IPS-15b (cell line): ENCODE results near the gene MED7.

Experiments
- H3K27me3 ChIP-seq: one replicate; pipeline ENCODE4 v1.6.1; 2013; ENCODE audit warnings: low read length; ENCODE audit not compliant: control insufficient read depth, insufficient read depth
- H3K36me3 ChIP-seq: one replicate; pipeline ENCODE4 v1.6.1; 2013; ENCODE audit warnings: low read length; ENCODE audit not compliant: control insufficient read depth, insufficient read depth
- H3K4me1 ChIP-seq: one replicate; pipeline ENCODE4 v1.6.1; 2013; ENCODE audit warnings: mild to moderate bottlenecking, low read length; ENCODE audit not compliant: control insufficient read depth, insufficient read depth
- H3K4me3 ChIP-seq: one replicate; pipeline ENCODE4 v1.5.1; 2013; ENCODE audit warnings: low read depth, low read length
- H3K9ac ChIP-seq: one replicate; pipeline ENCODE4 v1.6.1; 2013; ENCODE audit warnings: low read depth, mild to moderate bottlenecking, low read length
- H3K9me3 ChIP-seq: one replicate; pipeline ENCODE4 v1.6.1; 2013; ENCODE audit warnings: mild to moderate bottlenecking, low read length; ENCODE audit not compliant: control insufficient read depth, insufficient read depth

The MED7 gene

GRCh38 chr5:157159209-157159751 lies 16.6 kb upstream of the MED7 start:
- no peak overlapping the region for H3K9ac ChIP-seq
- H3K27me3 ChIP-seq, result no peaks in the 10 kb centered on the region
- H3K9me3 ChIP-seq, result no peaks in the 10 kb centered on the region
- no peaks in the 10 kb centered on the region for H3K36me3 ChIP-seq
- H3K4me3 ChIP-seq, result no peak overlapping the region
- no peaks in the 10 kb centered on the region for H3K4me1 ChIP-seq

GRCh38 chr5:157157293-157157891 lies 14.7 kb upstream of the MED7 start:
- Histone ChIP-seq H3K9ac (no peak overlapping the region), H3K36me3 (no peaks in the 10 kb centered on the region), H3K4me1 (no peaks in the 10 kb centered on the region), H3K27me3 (no peaks in the 10 kb centered on the region), H3K4me3 (no peak overlapping the region), H3K9me3 (no peaks in the 10 kb centered on the region)

DNA sequence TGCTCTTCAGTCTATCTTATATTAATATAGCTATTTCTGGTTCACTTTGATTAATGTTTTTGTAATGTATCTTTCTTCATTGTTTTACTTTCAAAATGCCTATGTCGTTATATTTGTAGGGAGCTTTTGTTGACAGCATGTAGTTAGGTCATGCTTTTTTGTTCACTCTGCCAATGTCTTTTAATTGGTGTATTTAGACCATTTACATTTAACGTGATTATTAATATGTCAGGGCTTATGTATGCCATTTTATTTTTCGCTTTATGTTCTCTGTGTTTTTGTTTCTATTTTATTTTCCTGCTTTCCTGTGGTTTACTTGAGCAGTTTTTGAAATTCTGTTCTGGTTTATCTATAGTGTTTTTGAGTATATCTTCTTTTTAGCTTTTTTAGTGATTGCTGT lies 12.6 kb upstream of the MED7 start:
- Histone ChIP-seq H3K36me3 (no peaks in the 10 kb centered on the region), H3K4me1 (no peaks in the 10 kb centered on the region), H3K9ac (no peak overlapping the region), H3K9me3 (no peaks in the 10 kb centered on the region), H3K4me3 (no peak overlapping the region), H3K27me3 (no peaks in the 10 kb centered on the region)

DNA sequence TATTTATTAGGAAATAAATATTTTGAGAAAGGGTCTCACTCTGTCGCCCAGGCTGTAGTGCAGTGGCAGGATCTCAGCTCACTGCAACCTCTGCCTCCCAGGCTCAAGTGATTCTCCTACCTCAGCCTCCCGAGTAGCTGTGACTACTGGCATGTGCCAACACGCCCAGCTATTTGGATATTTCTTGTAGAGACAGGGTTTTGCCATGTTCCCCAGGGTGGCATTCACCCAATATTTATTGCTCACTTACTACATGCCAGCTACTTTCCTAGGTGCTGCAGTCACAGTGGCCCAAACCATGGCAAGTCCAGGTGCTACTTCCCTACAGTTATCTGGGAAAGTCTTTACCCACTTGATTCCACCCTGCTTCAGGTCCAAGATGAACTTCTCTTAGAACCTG lies 8.3 kb upstream of the MED7 start:
- H3K36me3 ChIP-seq, result no peaks in the 10 kb centered on the region
- no peaks in the 10 kb centered on the region for H3K27me3 ChIP-seq
- H3K4me1 ChIP-seq, result no peaks in the 10 kb centered on the region

GRCh38 chr5:157148734-157149615 lies 6.3 kb upstream of the MED7 start:
- no peaks in the 10 kb centered on the region for H3K4me1 ChIP-seq
- no peak overlapping the region for H3K9ac ChIP-seq
- no peaks in the 10 kb centered on the region for H3K9me3 ChIP-seq

More for the DNA sequence above, 8.3 kb upstream of the MED7 start:
- Histone ChIP-seq H3K4me3 (no peak overlapping the region), H3K9ac (no peak overlapping the region), H3K9me3 (no peaks in the 10 kb centered on the region)

GRCh38 chr5:157143127-157143971 lies 684 bp upstream of the MED7 start:
- H3K4me3 ChIP-seq, result peak overlapping the region; percentile 97
- H3K9me3 ChIP-seq, result no peaks in the 10 kb centered on the region
- peak overlapping the region; percentile 57 for H3K9ac ChIP-seq
- no peaks in the 10 kb centered on the region for H3K27me3 ChIP-seq
- H3K4me1 ChIP-seq, result no peaks in the 10 kb centered on the region
- H3K36me3 ChIP-seq, result peaks cover 2% of the 10 kb centered on the region

More at GRCh38 chr5:157148734-157149615, 6.3 kb upstream of the MED7 start:
- no peak overlapping the region for H3K4me3 ChIP-seq
- no peaks in the 10 kb centered on the region for H3K27me3 ChIP-seq
- H3K36me3 ChIP-seq, result no peaks in the 10 kb centered on the region

DNA sequence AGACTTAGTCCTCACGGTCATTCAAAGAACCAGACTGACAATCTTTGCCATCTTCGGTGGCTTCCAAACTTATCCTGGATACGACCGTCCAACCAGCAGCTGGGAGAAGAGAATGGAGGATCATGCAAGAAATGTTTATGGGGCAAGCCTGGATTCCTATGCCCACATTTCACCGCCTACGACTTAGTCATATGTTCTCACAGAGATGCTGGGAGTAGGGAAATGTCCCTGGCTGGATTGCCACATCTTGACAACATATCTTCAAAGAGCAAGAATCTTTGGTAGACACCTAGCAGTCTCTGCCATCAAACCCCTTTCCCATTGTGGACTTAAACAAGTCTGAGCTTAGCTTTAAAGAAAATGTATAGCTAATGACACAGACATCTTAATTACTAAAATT lies 5.0 kb downstream of the MED7 start:
- H3K4me1 ChIP-seq, result no peaks in the 10 kb centered on the region
- no peaks in the 10 kb centered on the region for H3K9me3 ChIP-seq
- no peaks in the 10 kb centered on the region for H3K27me3 ChIP-seq
- no peak overlapping the region for H3K9ac ChIP-seq
- H3K36me3 ChIP-seq, result peaks cover 2% of the 10 kb centered on the region
- H3K4me3 ChIP-seq, result no peak overlapping the region

GRCh38 chr5:157132281-157132612 lies 10.4 kb downstream of the MED7 start:
- Histone ChIP-seq H3K27me3 (no peaks in the 10 kb centered on the region), H3K9me3 (no peaks in the 10 kb centered on the region), H3K36me3 (no peaks in the 10 kb centered on the region), H3K4me1 (no peaks in the 10 kb centered on the region), H3K4me3 (no peak overlapping the region), H3K9ac (no peak overlapping the region)

DNA sequence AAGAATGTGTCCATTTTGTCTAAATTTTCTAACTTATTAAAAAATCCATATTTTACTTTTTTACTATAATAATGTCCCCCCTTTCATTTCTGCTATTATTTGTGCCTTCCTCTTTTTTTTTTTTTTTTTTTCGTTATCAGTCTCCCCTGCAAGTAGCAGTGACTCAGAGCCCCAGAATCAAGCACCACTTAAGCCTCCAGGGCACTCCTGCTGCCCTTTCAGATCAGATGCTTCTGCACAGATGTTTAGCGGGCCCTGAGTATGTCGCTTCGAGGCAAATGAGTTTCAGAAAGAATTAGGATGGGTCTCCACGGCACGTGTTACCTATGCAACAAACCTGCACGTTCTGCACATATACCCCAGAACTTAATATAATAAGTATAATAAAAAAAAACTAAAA lies 11.7 kb downstream of the MED7 start:
- H3K9ac ChIP-seq, result no peak overlapping the region
- H3K4me1 ChIP-seq, result no peaks in the 10 kb centered on the region
- H3K9me3 ChIP-seq, result no peaks in the 10 kb centered on the region

DNA sequence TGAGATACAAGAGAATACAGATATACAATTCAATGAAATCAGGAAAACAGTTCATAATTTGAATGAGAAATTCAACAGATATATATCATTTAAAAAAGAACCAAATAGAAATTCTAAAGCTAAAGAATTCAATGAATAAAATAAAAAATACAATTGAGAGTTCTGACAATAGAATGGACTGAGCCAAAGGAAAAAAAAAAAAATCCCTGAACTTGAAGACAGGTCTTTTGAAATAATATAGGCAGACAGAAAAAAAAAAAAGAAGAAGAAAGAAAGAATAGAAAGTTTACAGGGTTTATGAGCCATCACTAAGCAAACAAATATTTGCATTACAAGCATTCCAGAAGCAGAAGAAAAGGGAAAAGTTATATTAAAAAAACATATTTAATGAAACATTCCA lies 21.0 kb downstream of the MED7 start:
- no peaks in the 10 kb centered on the region for H3K36me3 ChIP-seq
- no peaks in the 10 kb centered on the region for H3K4me1 ChIP-seq
- no peak overlapping the region for H3K9ac ChIP-seq
- no peaks in the 10 kb centered on the region for H3K9me3 ChIP-seq
- no peak overlapping the region for H3K4me3 ChIP-seq
- no peaks in the 10 kb centered on the region for H3K27me3 ChIP-seq

More for the DNA sequence above, 11.7 kb downstream of the MED7 start:
- H3K36me3 ChIP-seq, result no peaks in the 10 kb centered on the region
- no peak overlapping the region for H3K4me3 ChIP-seq
- H3K27me3 ChIP-seq, result no peaks in the 10 kb centered on the region

DNA sequence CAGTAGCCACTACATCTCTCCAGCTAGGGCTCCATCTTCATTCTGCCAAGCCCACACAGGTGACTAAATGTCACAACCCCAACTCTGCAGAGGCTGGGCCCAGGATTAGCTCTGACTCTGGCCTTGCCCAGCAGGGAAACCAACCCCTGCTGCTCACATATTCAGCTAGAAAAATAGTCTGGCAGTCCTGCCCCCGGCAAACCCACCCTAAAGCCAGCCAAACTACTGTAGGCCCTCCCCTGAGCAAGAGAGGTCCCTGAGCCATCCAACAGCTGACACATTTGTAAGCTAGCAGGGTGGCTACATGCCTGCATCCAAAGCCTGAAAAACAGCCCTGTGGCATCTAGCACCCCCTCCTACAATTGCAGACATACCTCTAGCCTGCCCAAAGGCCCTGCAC lies 22.6 kb downstream of the MED7 start:
- Histone ChIP-seq H3K4me1 (no peaks in the 10 kb centered on the region), H3K27me3 (no peaks in the 10 kb centered on the region), H3K36me3 (no peaks in the 10 kb centered on the region), H3K9ac (no peak overlapping the region), H3K9me3 (no peaks in the 10 kb centered on the region), H3K4me3 (no peak overlapping the region)
